ENCODE measurements around the gene ULK4.
"Not testable (repeated sequence)": the region's sequence is repeated elsewhere in the genome, so short reads cannot be mapped to it uniquely, and the experiment has no call there.

The ULK4 gene

DNA sequence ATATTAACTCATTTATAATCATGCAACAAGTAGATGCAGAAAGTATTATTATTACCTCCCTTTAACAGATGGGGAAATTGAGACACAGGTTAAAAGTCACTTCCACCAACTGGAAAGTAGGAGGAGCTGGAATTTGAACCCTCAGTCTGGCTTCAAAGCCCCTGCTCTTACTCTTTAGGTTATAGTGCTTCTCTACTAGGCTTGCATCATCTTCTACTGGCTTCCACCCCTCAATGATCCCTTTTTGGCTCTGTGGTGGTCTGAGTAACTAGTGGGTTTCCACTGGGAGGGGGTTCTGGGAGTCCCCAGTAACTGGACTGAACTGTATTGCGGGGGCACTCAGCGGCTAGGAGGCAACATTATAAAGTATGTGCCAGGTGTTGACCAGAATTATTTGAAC lies 671.6 kb downstream of the ULK4 start:
- DNase-seq, result no peak

DNA sequence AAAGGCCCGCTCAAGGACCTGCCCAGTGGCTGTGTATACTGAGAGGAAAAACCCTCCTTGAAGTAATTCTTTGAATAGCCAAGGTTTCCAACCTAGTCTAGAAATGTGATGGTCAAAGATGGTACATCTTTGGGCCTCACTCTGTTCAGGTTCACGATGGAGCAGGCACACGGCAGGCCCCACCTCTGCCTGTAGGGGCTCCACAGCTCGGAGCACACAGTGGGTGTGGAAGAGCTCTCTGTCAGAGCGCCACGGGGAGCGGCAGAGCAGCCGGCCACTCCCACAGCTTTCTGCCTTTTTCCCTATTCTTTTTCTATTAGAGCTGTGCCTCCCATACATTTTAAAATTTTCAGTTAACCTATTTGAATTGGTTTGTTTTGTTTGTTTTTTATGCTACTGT lies 673.1 kb downstream of the ULK4 start:
- DNase-seq, result no peak

DNA sequence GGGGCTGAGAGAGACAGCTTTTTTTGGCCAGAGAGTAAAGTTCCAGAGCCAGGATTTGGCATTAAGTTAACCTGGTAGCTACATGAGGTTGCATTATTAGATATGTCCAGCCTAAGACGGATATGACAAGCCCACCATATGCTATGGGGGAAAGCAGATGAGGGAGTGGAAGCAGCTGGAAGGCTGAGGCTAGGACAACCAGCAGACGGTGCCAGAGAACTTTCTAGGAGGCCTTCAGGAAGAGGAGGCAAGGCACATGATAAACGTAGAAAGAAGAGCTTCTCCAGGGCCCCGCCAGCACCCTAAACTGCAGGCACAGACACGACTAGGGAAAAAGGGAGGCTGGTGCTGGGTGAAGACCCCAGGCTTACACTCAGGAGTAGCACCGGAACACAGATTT lies 675.6 kb downstream of the ULK4 start:
- no peak for DNase-seq

DNA sequence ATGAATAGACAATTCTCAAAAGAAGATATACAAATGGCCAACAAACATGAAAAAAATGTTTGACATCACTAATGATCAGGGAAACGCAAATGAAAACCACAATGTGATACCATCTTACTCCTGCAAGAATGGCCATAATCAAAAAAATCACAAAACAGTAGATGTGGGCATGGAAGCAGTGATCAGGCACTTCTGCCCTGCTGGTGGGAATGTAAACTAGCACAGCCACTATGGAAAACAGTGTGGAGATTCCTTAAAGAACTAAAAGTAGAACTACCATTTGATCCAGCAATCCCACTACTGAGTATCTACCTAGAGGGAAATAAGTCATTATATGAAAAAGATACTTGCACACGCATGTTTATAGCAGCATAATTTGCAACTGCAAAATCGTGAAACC lies 677.0 kb downstream of the ULK4 start:
- not testable (repeated sequence) for DNase-seq

DNA sequence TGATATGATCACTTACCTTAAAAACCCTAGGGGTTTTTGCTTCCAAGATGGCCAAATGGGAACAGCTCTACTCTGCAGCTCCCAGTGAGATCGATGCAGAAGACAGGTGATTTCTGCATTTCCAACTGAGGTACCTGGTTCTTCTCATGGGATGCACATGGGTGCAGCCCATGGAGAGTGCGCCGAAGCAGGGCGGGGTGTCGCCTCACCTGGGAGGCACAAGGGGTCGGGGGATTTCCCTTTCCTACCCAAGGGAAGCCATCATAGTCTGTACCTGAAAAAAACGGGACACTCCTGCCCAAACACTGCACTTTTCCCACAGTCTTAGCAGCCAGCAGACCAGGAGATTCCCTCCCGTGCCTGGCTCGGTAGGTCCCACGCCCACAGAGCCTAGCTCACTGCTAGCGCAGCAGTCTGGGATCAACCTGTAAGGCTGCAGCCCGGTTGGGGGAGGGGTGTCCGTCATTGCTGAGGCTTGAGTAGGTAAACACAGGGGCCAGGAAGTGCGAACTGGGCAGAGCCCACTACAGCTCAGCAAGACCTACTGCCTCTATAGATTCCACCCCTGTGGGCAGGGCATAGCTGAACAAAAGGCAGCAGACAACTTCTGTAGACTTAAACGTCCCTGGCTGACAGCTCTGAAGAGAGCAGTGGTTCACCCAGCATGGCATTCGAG lies 684.0 kb downstream of the ULK4 start:
- DNase-seq, result no peak

- DNase-seq, result no peak
These were observed 685.7 kb downstream of the ULK4 start for GRCh38 chr3:41276191-41276590.

GRCh38 chr3:41274944-41275668 lies 686.8 kb downstream of the ULK4 start:
- no peak for DNase-seq

DNA sequence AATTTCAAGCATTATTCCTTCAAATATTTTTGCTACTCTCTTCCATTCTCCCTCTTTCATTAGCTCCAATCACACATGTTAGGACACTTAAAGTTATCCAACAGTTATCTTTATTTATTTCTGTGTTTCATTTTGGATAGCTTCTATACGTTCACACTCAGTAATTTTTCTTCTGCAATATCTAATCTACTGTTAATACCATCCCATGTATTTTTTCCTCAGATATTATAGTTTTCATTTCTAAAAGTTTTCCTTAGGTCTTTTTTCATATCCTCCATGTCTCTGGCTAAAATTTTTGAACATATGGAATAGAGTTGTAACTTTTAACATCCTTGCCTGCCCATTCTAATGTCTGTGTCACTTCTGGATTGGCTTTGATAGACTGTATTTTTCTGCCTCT lies 689.2 kb downstream of the ULK4 start:
- no peak for DNase-seq

GRCh38 chr3:41267975-41268640 lies 693.8 kb downstream of the ULK4 start:
- no peak for DNase-seq

GRCh38 chr3:41265823-41266273 lies 696.1 kb downstream of the ULK4 start:
- no peak for DNase-seq

DNA sequence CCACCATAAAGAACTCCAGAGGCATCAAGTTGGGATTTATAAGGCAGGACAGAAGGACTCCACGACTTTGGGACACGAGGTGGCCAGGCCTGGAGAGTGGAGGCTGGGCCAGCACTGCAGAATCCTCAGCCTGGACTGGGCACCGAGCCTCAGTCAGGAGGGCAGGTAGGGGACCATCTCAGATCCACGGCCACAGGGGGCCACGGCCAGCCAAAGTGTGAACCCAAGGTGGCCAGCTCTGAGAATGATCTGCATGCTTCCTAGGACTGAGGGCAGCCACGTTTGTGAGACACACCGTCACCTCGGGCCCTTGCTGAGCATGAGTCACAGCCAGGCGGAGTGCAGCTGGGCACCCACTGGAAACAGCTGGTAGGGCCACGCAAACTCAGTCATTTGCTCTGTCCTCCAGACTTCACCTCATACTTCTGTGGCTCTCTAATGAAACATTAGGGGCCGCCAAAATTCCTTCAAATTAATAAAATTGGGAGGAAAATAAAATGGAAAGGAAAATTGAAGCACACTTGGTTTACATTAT lies 696.8 kb downstream of the ULK4 start:
- DNase-seq, result no peak

GRCh38 chr3:41260063-41260450 lies 701.8 kb downstream of the ULK4 start:
- DNase-seq, result no peak

DNA sequence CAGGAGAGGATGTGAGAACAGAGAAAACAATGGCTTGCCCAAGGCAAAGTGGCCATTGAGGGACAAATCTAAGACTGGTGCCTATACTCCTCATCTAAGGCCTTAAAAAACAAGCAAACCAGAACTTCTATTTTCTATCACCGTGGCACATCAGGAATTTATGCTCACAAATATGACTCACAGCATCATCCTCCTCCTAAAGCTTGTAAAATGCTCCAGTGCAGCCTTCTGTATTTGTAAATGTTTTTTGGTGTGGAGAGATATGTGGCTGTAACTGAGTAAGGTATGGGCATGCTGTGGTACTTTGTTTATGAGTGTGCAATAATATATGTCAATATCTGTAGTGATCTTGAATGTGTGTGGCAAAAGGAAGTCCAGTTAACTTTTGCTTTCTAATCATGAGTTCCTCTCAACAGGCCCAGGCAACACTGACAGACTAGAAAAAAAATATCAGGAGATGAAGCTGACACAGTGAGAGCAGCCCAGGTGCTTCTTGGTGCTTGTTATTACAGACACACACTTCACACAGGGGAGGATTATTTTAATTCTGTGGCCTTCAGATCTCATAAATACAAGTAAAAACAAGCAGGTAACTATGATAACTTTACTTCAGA lies 702.3 kb downstream of the ULK4 start:
- no peak for DNase-seq

DNA sequence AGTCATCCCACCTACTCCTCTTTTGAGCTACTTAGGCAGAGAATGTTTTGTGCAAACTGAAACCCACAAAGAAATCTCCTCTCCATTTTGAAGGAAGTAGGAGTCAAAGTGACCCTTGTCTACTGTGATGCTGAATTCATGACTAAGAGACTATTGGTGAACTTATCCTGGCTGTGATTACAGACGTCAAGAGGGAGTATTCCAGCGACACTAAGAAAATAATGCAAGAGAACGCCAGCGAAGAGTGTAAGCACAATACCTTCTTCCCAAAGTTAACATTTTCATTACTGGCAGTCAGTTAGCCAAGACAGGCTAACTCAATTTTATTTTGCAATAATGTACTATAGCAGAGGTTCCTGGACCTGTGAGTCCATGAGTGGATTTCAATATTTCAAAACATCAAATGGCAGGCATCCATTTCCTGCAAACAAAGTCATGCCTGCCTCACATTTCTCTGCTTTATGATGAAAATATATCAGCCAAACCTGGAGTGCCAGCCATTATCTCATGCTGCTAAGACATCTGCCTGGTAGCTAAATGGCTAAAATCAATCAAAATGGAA lies 703.6 kb downstream of the ULK4 start:
- no peak for DNase-seq

GRCh38 chr3:41251593-41251992 lies 710.3 kb downstream of the ULK4 start:
- DNase-seq, result no peak

DNA sequence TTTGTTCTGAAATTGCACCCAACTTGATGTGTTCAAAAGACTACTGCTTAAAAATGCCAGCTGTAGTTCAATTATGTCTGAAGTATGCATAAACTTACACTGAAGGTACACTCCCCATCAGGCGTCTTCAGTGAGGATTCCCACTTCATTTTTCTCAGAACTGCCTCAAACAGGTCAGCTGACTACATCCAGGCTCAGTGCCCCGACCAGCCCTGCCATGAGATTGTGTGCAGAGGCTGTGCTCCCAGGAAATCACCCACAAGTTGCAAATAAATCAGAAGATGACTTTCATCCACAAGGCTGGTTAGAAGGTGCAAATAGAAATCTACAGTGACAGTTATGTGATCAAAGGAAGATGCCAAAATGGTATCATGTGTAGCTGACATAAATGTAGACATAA lies 711.1 kb downstream of the ULK4 start:
- no peak for DNase-seq

DNA sequence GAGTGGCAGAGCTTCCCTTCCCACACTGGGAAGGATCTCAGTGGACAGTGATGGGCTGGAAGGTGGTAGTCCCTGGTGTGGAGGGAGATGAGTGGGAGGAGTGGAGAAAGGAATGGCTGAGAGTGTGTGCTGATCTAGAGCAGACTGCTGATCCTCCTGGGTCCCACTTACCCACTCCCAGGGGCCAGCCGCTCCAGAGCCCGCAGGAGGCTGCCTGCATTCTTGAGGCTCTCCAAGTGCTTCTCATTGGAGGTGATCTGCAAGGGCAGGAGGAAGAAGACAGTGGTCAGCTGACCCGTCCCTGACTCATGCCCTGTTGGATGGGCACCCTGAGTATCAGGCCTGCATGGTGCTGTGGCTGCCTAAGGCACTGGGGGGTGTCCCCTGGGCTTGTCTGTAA lies 712.6 kb downstream of the ULK4 start:
- no peak for DNase-seq

DNA sequence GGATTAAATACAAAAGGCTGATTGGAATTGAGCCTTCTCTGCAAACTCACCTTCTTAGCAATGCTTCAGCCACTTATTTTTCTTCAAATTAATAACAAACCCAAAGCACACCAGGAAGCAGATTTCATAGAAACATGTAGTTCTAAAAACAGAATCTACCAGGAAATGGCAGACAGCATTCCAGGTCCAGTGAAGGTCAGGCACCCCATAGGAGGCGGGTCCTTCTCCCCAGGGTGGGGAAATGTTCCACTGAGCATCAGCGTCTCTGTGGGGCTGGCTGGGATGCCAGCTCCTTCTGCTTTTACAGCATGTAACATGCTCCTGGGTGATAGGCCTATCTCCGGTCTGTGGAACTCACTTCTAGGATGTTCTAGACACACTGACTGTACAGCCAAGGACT lies 713.4 kb downstream of the ULK4 start:
- DNase-seq, result no peak

GRCh38 chr3:41247055-41248004 lies 714.6 kb downstream of the ULK4 start:
- no peak for DNase-seq

DNA sequence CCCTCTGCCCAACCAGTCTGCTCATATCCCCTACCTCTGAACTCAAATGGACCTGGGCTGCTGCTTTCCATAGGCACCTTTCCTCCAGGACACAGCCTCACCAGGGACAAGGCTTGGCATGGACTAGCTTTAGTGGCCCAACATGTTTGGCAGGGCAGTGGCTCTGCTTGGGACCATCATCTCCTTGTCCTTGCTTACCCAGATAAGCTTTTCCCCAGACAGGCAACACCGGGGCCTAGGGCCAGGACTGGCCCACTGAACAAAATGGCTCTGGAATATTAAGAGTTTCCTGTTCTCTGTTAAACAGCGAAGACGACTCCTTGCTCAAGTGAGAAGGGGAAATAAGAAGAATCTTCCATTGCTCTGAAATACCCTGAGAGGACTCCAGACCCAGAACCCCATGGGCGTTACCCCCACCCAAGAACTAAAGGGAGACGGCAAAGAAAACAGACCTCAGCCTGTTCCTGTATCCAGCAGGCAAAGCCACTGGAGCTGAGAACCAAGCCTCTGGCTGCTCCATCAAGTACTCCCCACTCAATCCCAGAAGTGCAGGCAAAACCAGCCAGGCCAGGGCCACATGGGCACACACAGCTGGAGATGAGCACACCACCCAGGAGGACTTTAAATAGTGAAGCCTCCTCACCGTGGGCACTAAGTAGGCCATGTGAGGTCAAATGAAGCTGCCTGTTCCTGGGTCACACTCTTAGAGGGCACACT lies 717.1 kb downstream of the ULK4 start:
- no peak for DNase-seq

DNA sequence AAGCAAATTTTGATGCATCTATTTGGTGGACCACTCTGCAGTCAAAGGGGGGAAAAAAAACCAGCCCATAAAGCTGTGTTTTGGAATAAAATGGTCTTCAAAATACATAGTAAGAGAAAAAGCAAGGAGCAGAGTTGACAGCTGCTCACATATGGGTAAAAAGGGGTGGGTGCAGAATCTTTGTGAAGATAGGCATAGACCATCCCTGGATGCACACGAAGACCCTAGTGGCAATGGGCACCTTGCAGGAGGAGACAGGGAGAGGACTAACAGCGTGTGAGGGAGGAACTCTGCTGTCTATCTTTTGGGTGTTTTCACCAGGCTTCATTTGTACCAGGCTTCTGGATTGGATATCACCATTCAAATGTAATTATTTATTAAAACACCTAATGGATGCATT lies 718.7 kb downstream of the ULK4 start:
- DNase-seq, result no peak
